Left ventricle myocardium inferior (tissue), 1 donor: Measurements from ENCODE around the gene EPHB2. TPM values are rescaled to one million over a fixed set of nuclear protein-coding genes. Genes with fewer than 3 reads are reported as not detected.

Experiments
- DNase-seq: peaks from one replicate; pipeline ENCODE4 v3.0.0-alpha.2; 2020
- H3K27ac ChIP-seq: fragments of 200-600 bp; replicated peaks from 2 replicates; pipeline ENCODE4 v1.8.0; 2021
- H3K27me3 ChIP-seq: fragments of 200-600 bp; 2 replicates; pipeline ENCODE4 v1.8.0; 2021; ENCODE audit warnings: low read depth
- H3K36me3 ChIP-seq: fragments of 200-600 bp; 2 replicates; pipeline ENCODE4 v1.8.0; 2021
- H3K4me1 ChIP-seq: fragments of 200-600 bp; 2 replicates; pipeline ENCODE4 v1.8.0; 2021
- H3K4me3 ChIP-seq: fragments of 200-600 bp; 2 replicates; pipeline ENCODE4 v1.8.0; 2021; ENCODE audit warnings: mild to moderate bottlenecking, moderate library complexity
- H3K9me3 ChIP-seq: fragments of 200-600 bp; replicated peaks from 2 replicates; pipeline ENCODE4 v1.8.0; 2021
- intact Hi-C: fragments of 100-400 bp; cut with micrococcal nuclease; formaldehyde crosslinking; loops from one replicate; pipeline ENCODE4 v1.11.0; 2022
- total RNA-seq: library from RNA; stranded (reverse); fragmentation: NEBNext Ultra II Directional; extraction: Animal tissue kit (Norgen Biotek cat#: 25700); gene quantifications from one replicate; pipeline ENCODE4 v1.2.1, GENCODE V29; 2021
- TF ChIP-seq, protein P1 (sequence below): fragments of 200-600 bp; IDR thresholded peaks from 2 replicates; pipeline ENCODE4 v1.8.0; 2021; ENCODE audit warnings: antibody characterized with exemption, mild to moderate bottlenecking, borderline replicate concordance
- donor health status: DM: no; HTN: yes; CAD: no; lungs with severe emphysema.

EPHB2 gene
- total RNA-seq, 1 donor from 2014 or later = 2.0 TPM

GRCh38 chr1:22822371-22822770 is 111.7 kb downstream of the EPHB2 start:
- Histone ChIP-seq H3K27me3 (no peaks in the 10 kb centered on the region), H3K36me3 (no peaks in the 10 kb centered on the region), H3K9me3 (no peaks in the 10 kb centered on the region), H3K4me3 (no peak overlapping the region), H3K4me1 (peaks cover 17% of the 10 kb centered on the region), H3K27ac (no peak overlapping the region)
- no peak for DNase-seq
- intact Hi-C loops = no loop called here
- TF ChIP-seq, protein P1, sequence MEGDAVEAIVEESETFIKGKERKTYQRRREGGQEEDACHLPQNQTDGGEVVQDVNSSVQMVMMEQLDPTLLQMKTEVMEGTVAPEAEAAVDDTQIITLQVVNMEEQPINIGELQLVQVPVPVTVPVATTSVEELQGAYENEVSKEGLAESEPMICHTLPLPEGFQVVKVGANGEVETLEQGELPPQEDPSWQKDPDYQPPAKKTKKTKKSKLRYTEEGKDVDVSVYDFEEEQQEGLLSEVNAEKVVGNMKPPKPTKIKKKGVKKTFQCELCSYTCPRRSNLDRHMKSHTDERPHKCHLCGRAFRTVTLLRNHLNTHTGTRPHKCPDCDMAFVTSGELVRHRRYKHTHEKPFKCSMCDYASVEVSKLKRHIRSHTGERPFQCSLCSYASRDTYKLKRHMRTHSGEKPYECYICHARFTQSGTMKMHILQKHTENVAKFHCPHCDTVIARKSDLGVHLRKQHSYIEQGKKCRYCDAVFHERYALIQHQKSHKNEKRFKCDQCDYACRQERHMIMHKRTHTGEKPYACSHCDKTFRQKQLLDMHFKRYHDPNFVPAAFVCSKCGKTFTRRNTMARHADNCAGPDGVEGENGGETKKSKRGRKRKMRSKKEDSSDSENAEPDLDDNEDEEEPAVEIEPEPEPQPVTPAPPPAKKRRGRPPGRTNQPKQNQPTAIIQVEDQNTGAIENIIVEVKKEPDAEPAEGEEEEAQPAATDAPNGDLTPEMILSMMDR = no peak

- Histone ChIP-seq H3K36me3 (no peaks in the 10 kb centered on the region), H3K27me3 (no peaks in the 10 kb centered on the region), H3K4me3 (no peak overlapping the region), H3K27ac (no peak overlapping the region), H3K9me3 (no peaks in the 10 kb centered on the region), H3K4me1 (peaks cover 35% of the 10 kb centered on the region)
- DNase-seq = no peak
- TF ChIP-seq, protein P1 = no peak
- intact Hi-C loops = no loop called here
Measured at GRCh38 chr1:22824466-22824865, 113.8 kb downstream of the EPHB2 start.

GRCh38 chr1:22824975-22825374 is 114.3 kb downstream of the EPHB2 start:
- TF ChIP-seq, protein P1 = no peak
- DNase-seq = no peak
- H3K9me3 ChIP-seq = no peaks in the 10 kb centered on the region
- peaks cover 35% of the 10 kb centered on the region for H3K4me1 ChIP-seq
- H3K4me3 ChIP-seq = no peak overlapping the region
- H3K27me3 ChIP-seq = no peaks in the 10 kb centered on the region
- no peaks in the 10 kb centered on the region for H3K36me3 ChIP-seq
- H3K27ac ChIP-seq = no peak overlapping the region
- intact Hi-C loops = no loop called here

- H3K36me3 ChIP-seq = no peaks in the 10 kb centered on the region
- TF ChIP-seq, protein P1 = no peak
- no peak overlapping the region for H3K4me3 ChIP-seq
- H3K4me1 ChIP-seq = peaks cover 35% of the 10 kb centered on the region
- intact Hi-C loops = no loop called here
- H3K27ac ChIP-seq = peak overlapping the region; percentile 89
- no peaks in the 10 kb centered on the region for H3K27me3 ChIP-seq
- no peaks in the 10 kb centered on the region for H3K9me3 ChIP-seq
- no peak for DNase-seq
Measured at GRCh38 chr1:22825486-22826189, 115.0 kb downstream of the EPHB2 start.

GRCh38 chr1:22826604-22827580 is 116.3 kb downstream of the EPHB2 start:
- peak; percentile 52 for DNase-seq
- no peaks in the 10 kb centered on the region for H3K27me3 ChIP-seq
- TF ChIP-seq, protein P1 = no peak
- H3K27ac ChIP-seq = peak overlapping the region; percentile 89
- no peak overlapping the region for H3K4me3 ChIP-seq
- peaks cover 35% of the 10 kb centered on the region for H3K4me1 ChIP-seq
- H3K9me3 ChIP-seq = no peaks in the 10 kb centered on the region
- intact Hi-C loops = no loop called here
- no peaks in the 10 kb centered on the region for H3K36me3 ChIP-seq
